Measurements from ENCODE around the gene MEFV.

- TF ChIP-seq ZNF8 (CRISPR knock-in tag; IDR thresholded peaks at IDR 0.05) (no peak), ESRRG (CRISPR knock-in tag; IDR thresholded peaks at IDR 0.05) (no peak), PPARA (CRISPR knock-in tag; IDR thresholded peaks at IDR 0.05; ENCODE audit: borderline replicate concordance) (no peak), CREB5 (CRISPR knock-in tag; IDR thresholded peaks at IDR 0.05; ENCODE audit: low read depth) (no peak), ZFP30 (CRISPR knock-in tag; IDR thresholded peaks at IDR 0.05) (no peak), PATZ1 (CRISPR knock-in tag; IDR thresholded peaks at IDR 0.05; ENCODE audit: borderline replicate concordance) (no peak), CSDC2 (CRISPR knock-in tag; IDR thresholded peaks at IDR 0.05) (no peak), BACH2 (CRISPR knock-in tag; IDR thresholded peaks at IDR 0.05; ENCODE audit: borderline replicate concordance) (no peak), RARB (CRISPR knock-in tag; IDR thresholded peaks at IDR 0.05) (no peak), TSHZ2 (CRISPR knock-in tag; IDR thresholded peaks at IDR 0.05) (no peak), ZNF565 (CRISPR knock-in tag; conservative IDR thresholded peaks at IDR 0.05; ENCODE audit: low read depth) (no peak), GLIS3 (CRISPR knock-in tag; IDR thresholded peaks at IDR 0.05) (no peak), ARNTL (CRISPR knock-in tag; IDR thresholded peaks at IDR 0.05; ENCODE audit: borderline replicate concordance, low read depth) (no peak)
Observed at GRCh38 chr16:3281222-3281820, 24.9 kb upstream of the MEFV start.

Measured in SK-N-SH treated with all-trans-retinoic acid at 6 μM for 48 hours (cell line).